Inflammatory macrophage treated with lipopolysaccharide for 1 hour (primary cell): ENCODE measurements around the gene CUBN.
"Not testable (repeated sequence)": the region's sequence is repeated elsewhere in the genome, so short reads cannot be mapped to it uniquely, and the experiment has no call there.

Experiments
- DNase-seq, 2 donors: peaks; one replicate each; pipeline ENCODE4 v3.0.0-alpha.2; 2020 to 2022

Gene CUBN

GRCh38 chr10:17140386-17140761, 10.8 kb upstream of the CUBN start:
- no peak for DNase-seq

- no peak for DNase-seq
Observed at GRCh38 chr10:17138460-17139042, 8.9 kb upstream of the CUBN start.

- DNase-seq, result no peak
Observed at GRCh38 chr10:17134737-17135260, 5.2 kb upstream of the CUBN start.

- no peak for DNase-seq
Observed at GRCh38 chr10:17134282-17134681, 4.7 kb upstream of the CUBN start.

- DNase-seq, result peak; percentile 64 to 69
Observed at GRCh38 chr10:17128261-17128660, 1.4 kb downstream of the CUBN start.

- no peak for DNase-seq
Observed at GRCh38 chr10:17126327-17126726, 3.3 kb downstream of the CUBN start.

GRCh38 chr10:17125206-17125893, 4.3 kb downstream of the CUBN start:
- no peak for DNase-seq

- no peak for DNase-seq
Observed at GRCh38 chr10:17123961-17124360, 5.7 kb downstream of the CUBN start.

- no peak for DNase-seq
Observed at GRCh38 chr10:17122726-17123661, 6.6 kb downstream of the CUBN start.

GRCh38 chr10:17122052-17122451, 7.6 kb downstream of the CUBN start:
- DNase-seq, result no peak

GRCh38 chr10:17120694-17121093, 8.9 kb downstream of the CUBN start:
- DNase-seq, result no peak

GRCh38 chr10:17119845-17120244, 9.8 kb downstream of the CUBN start:
- DNase-seq, result no peak

GRCh38 chr10:17116193-17116592, 13.4 kb downstream of the CUBN start:
- DNase-seq, result no peak

- no peak for DNase-seq
Observed at GRCh38 chr10:17115683-17116082, 13.9 kb downstream of the CUBN start.

GRCh38 chr10:17114878-17115444, 14.7 kb downstream of the CUBN start:
- DNase-seq, result not testable (repeated sequence)

GRCh38 chr10:17113889-17114540, 15.6 kb downstream of the CUBN start:
- DNase-seq, result no peak

- no peak for DNase-seq
Observed at GRCh38 chr10:17113346-17113745, 16.3 kb downstream of the CUBN start.

- DNase-seq, result no peak
Observed at GRCh38 chr10:17112566-17112965, 17.0 kb downstream of the CUBN start.

GRCh38 chr10:17109475-17110207, 20.0 kb downstream of the CUBN start:
- peak; percentile 22 to 28 for DNase-seq

GRCh38 chr10:17109046-17109445, 20.6 kb downstream of the CUBN start:
- DNase-seq, result peak; percentile 12 to 22

GRCh38 chr10:17106991-17107390, 22.6 kb downstream of the CUBN start:
- no peak for DNase-seq

- no peak for DNase-seq
Observed at GRCh38 chr10:17101910-17102266, 27.7 kb downstream of the CUBN start.
